ENCODE measurements around the gene SPPL2B.

The SPPL2B gene

GRCh38 chr19:2302319-2303210 is 25.9 kb upstream of the SPPL2B start:
- DNase-seq = peak; percentile 67

GRCh38 chr19:2303211-2303798 is 25.2 kb upstream of the SPPL2B start:
- DNase-seq = no peak

GRCh38 chr19:2305452-2306280 is 22.8 kb upstream of the SPPL2B start:
- DNase-seq = no peak

GRCh38 chr19:2306281-2306806 is 22.1 kb upstream of the SPPL2B start:
- DNase-seq = no peak

GRCh38 chr19:2306971-2307370 is 21.5 kb upstream of the SPPL2B start:
- DNase-seq = no peak

GRCh38 chr19:2307518-2308012 is 20.9 kb upstream of the SPPL2B start:
- DNase-seq = no peak

- DNase-seq = no peak
These were observed 20.3 kb upstream of the SPPL2B start, which contains the start of gene LINGO3 for GRCh38 chr19:2308114-2308556. TSS of gene LINGO3 (minus strand) at chr19:2308154. CDS start at chr19:2291776, 16,378 bp downstream.

- DNase-seq = no peak
These were observed 18.6 kb upstream of the SPPL2B start for GRCh38 chr19:2309734-2310362.

GRCh38 chr19:2311093-2311492 is 17.4 kb upstream of the SPPL2B start:
- DNase-seq = no peak

- DNase-seq = no peak
These were observed 15.5 kb upstream of the SPPL2B start for GRCh38 chr19:2312820-2313501.

- no peak for DNase-seq
These were observed 13.2 kb upstream of the SPPL2B start for GRCh38 chr19:2315121-2315817.

GRCh38 chr19:2315818-2316353 is 12.6 kb upstream of the SPPL2B start:
- DNase-seq = peak; percentile 76

GRCh38 chr19:2317300-2317699 is 11.2 kb upstream of the SPPL2B start:
- DNase-seq = no peak

- DNase-seq = no peak
These were observed 10.7 kb upstream of the SPPL2B start for GRCh38 chr19:2317756-2318155.

- DNase-seq = no peak
These were observed 9.6 kb upstream of the SPPL2B start for GRCh38 chr19:2318923-2319322.

GRCh38 chr19:2319551-2319950 is 8.9 kb upstream of the SPPL2B start:
- no peak for DNase-seq

GRCh38 chr19:2320049-2320448 is 8.4 kb upstream of the SPPL2B start:
- DNase-seq = no peak

GRCh38 chr19:2320939-2321338 is 7.5 kb upstream of the SPPL2B start:
- no peak for DNase-seq

- DNase-seq = no peak
These were observed 6.8 kb upstream of the SPPL2B start for GRCh38 chr19:2321565-2322283.

GRCh38 chr19:2323707-2324106 is 4.8 kb upstream of the SPPL2B start:
- no peak for DNase-seq

All from CD4-positive, alpha-beta T cell treated with Interferon gamma for 1 hour (primary cell).